GM23248 (cell line): ENCODE measurements around the gene MILR1. TPM values are rescaled to one million over a fixed set of nuclear protein-coding genes. Genes with fewer than 3 reads are reported as not detected.
"Not testable (repeated sequence)": the region's sequence is repeated elsewhere in the genome, so short reads cannot be mapped to it uniquely, and the experiment has no call there.

Experiments
- DNase-seq: peaks from one replicate; pipeline ENCODE4 v3.0.0-alpha.2; 2015
- H2AFZ ChIP-seq: fragments of 200-600 bp; sonication (generic); 2 replicates; pipeline ENCODE4 v1.6.1; 2016; ENCODE audit warnings: antibody characterized with exemption
- H3F3A ChIP-seq: fragments of 200-600 bp; sonication (generic); 2 replicates; pipeline ENCODE4 v1.6.1; 2016; ENCODE audit warnings: mild to moderate bottlenecking, antibody characterized with exemption, mixed run types; ENCODE audit not compliant: insufficient read depth
- H3K27ac ChIP-seq: fragments of 200-600 bp; sonication (generic); 2 replicates; pipeline ENCODE4 v1.5.1; 2016; ENCODE audit warnings: mild to moderate bottlenecking
- H3K27me3 ChIP-seq: fragments of 200-600 bp; sonication (generic); replicated peaks from 2 replicates; pipeline ENCODE4 v1.6.1; 2016; ENCODE audit warnings: mild to moderate bottlenecking; ENCODE audit not compliant: insufficient read depth
- H3K36me3 ChIP-seq: fragments of 200-600 bp; sonication (generic); 2 replicates; pipeline ENCODE4 v1.6.1; 2016; ENCODE audit warnings: low read depth, mild to moderate bottlenecking
- H3K4me1 ChIP-seq: fragments of 200-600 bp; sonication (generic); 2 replicates; pipeline ENCODE4 v1.6.1; 2016; ENCODE audit warnings: mild to moderate bottlenecking; ENCODE audit not compliant: insufficient read depth
- H3K4me2 ChIP-seq: fragments of 200-600 bp; sonication (generic); one replicate; pipeline ENCODE4 v1.6.1; 2016; ENCODE audit warnings: mild to moderate bottlenecking; ENCODE audit not compliant: unreplicated experiment
- H3K4me3 ChIP-seq: fragments of 200-600 bp; sonication (generic); 2 replicates; pipeline ENCODE4 v1.5.1; 2016; ENCODE audit warnings: mild to moderate bottlenecking
- H3K79me2 ChIP-seq: fragments of 200-600 bp; sonication (generic); 2 replicates; pipeline ENCODE4 v1.6.1; 2016; ENCODE audit warnings: mild to moderate bottlenecking; ENCODE audit not compliant: insufficient read depth
- H3K9ac ChIP-seq: fragments of 200-600 bp; sonication (generic); 2 replicates; pipeline ENCODE4 v1.6.1; 2016; ENCODE audit warnings: mild to moderate bottlenecking
- H3K9me2 ChIP-seq: fragments of 200-600 bp; sonication (generic); 2 replicates; pipeline ENCODE4 v1.6.1; 2016; ENCODE audit warnings: mixed run types, mild to moderate bottlenecking, moderate library complexity; ENCODE audit not compliant: insufficient read depth
- H3K9me3 ChIP-seq: fragments of 200-600 bp; sonication (generic); one replicate; pipeline ENCODE4 v1.6.1; 2017; ENCODE audit warnings: low read depth
- H4K20me1 ChIP-seq: fragments of 200-600 bp; sonication (generic); 2 replicates; pipeline ENCODE4 v1.6.0; 2016; ENCODE audit not compliant: insufficient read depth
- EZH2 ChIP-seq: fragments of 200-600 bp; sonication (generic); IDR thresholded peaks from 2 replicates; pipeline ENCODE4 v1.6.1; 2018; ENCODE audit warnings: antibody characterized with exemption, mild to moderate bottlenecking; ENCODE audit not compliant: insufficient read depth, poor library complexity, severe bottlenecking
- EZH2phosphoT487 ChIP-seq: fragments of 200-600 bp; sonication (generic); IDR thresholded peaks from 2 replicates; pipeline ENCODE4 v1.6.1; 2018; ENCODE audit warnings: antibody characterized with exemption, moderate library complexity, mild to moderate bottlenecking, low read depth; ENCODE audit not compliant: insufficient read depth
- WGBS, 2 experiments: methylation state at CpG; one replicate each; pipeline ENCODE4 v1.1.6; 2015 to 2017; ENCODE audit warnings: low lambda C conversion rate in 2 of 2, low coverage in 1 of 2; ENCODE audit errors: missing lambda C conversion rate in 2 of 2; 5-methylcytosine and 5-hydroxymethylcytosine counted together
- in situ Hi-C: fragments of 300-500 bp; cut with MboI; formaldehyde crosslinking; loops from 2 replicates; pipeline ENCODE4 v1.15.0; 2020
- polyA plus RNA-seq: library from polyadenylated mRNA; unstranded; fragments of >200 nt; fragmentation: Nextera tagmentation; extraction: Ambion mirVana; gene quantifications from 2 replicates; pipeline ENCODE4 v1.2.1, GENCODE V29; 2016
- total RNA-seq: library from RNA; depleted of rRNA; stranded (reverse); fragments of >200 nt; shearing (Covaris generic); gene quantifications from 2 replicates; pipeline ENCODE4 v1.2.3, GENCODE V29; 2014

MILR1 gene
- total and polyA plus RNA-seq, 2 experiments from 2014 or later, result 6.3 to 11.7 TPM

GRCh38 chr17:64418506-64419339 lies 30.2 kb upstream of the MILR1 start:
- no peaks in the 10 kb centered on the region for H3K36me3 ChIP-seq
- peak overlapping the region; percentile 21; the same call in 1 of the 2 replicates for H3K4me3 ChIP-seq
- TF ChIP-seq EZH2phosphoT487, result no peak
- TF ChIP-seq EZH2, result no peak
- in situ Hi-C loops, result no loop called here
- WGBS, 2 experiments, result 27 to 28% methylated on average over 19 of the region's 19 CpGs
- peak overlapping the region; percentile 34; the same call in 1 of the 2 replicates for H2AFZ ChIP-seq
- H3K27me3 ChIP-seq, result no peaks in the 10 kb centered on the region
- DNase-seq, result peak; percentile 81
- no peaks in the 10 kb centered on the region for H4K20me1 ChIP-seq
- H3K27ac ChIP-seq, result no peak overlapping the region
- no peaks in the 10 kb centered on the region for H3F3A ChIP-seq
- H3K9ac ChIP-seq, result no peak overlapping the region
- H3K9me3 ChIP-seq, result no peaks in the 10 kb centered on the region
- H3K4me1 ChIP-seq, result no peaks in the 10 kb centered on the region
- peak overlapping the region; percentile 59 for H3K4me2 ChIP-seq
- no peaks in the 10 kb centered on the region for H3K79me2 ChIP-seq
- no peaks in the 10 kb centered on the region for H3K9me2 ChIP-seq

GRCh38 chr17:64420143-64420670 lies 28.7 kb upstream of the MILR1 start:
- TF ChIP-seq EZH2phosphoT487 (no peak), EZH2 (no peak)
- peaks cover 6% of the 10 kb centered on the region; the same call in 1 of the 2 replicates for H3K4me1 ChIP-seq
- WGBS, 2 experiments, result 21 to 25% methylated on average over 6 of the region's 6 CpGs
- no peaks in the 10 kb centered on the region for H3K9me2 ChIP-seq
- H3K36me3 ChIP-seq, result no peaks in the 10 kb centered on the region
- DNase-seq, result peak; percentile 85
- H3K27ac ChIP-seq, result no peak overlapping the region
- H2AFZ ChIP-seq, result no peak overlapping the region
- in situ Hi-C loops, result loop anchor here (5.0 kb wide), 1 partner anchor 72 kb away; no protein-coding TSS in a partner anchor
- no peak overlapping the region for H3K4me2 ChIP-seq
- H3K27me3 ChIP-seq, result no peaks in the 10 kb centered on the region
- H3K4me3 ChIP-seq, result no peak overlapping the region
- H3K9me3 ChIP-seq, result no peaks in the 10 kb centered on the region
- no peaks in the 10 kb centered on the region for H3K79me2 ChIP-seq
- no peaks in the 10 kb centered on the region for H4K20me1 ChIP-seq
- H3K9ac ChIP-seq, result no peak overlapping the region
- no peaks in the 10 kb centered on the region for H3F3A ChIP-seq

- not testable (repeated sequence) for H3K27me3 ChIP-seq, DNase-seq, H3K79me2 ChIP-seq, H3K9ac ChIP-seq, H3K4me2 ChIP-seq, H3K9me2 ChIP-seq, H3K27ac ChIP-seq, H3F3A ChIP-seq, H4K20me1 ChIP-seq, H2AFZ ChIP-seq, H3K36me3 ChIP-seq, H3K9me3 ChIP-seq, H3K4me1 ChIP-seq, H3K4me3 ChIP-seq
- in situ Hi-C loops, result loop anchor here (5.0 kb wide), 1 partner anchor 70 kb away; no protein-coding TSS in a partner anchor
- WGBS, 2 experiments, result 95 to 97% methylated on average over 9 of the region's 9 CpGs
These were observed 26.8 kb upstream of the MILR1 start for GRCh38 chr17:64422121-64422520.

GRCh38 chr17:64423881-64424280 lies 25.0 kb upstream of the MILR1 start:
- peak; percentile 20 for DNase-seq
- in situ Hi-C loops, result loop anchor here (5.0 kb wide), 1 partner anchor 68 kb away; no protein-coding TSS in a partner anchor
- H2AFZ ChIP-seq, result peak overlapping the region; percentile 18; the same call in 1 of the 2 replicates

More at GRCh38 chr17:64423881-64424280, 25.0 kb upstream of the MILR1 start:
- H3K4me1 ChIP-seq, result peaks cover 6% of the 10 kb centered on the region; the same call in 1 of the 2 replicates
- no peaks in the 10 kb centered on the region for H3K27me3 ChIP-seq
- no peak overlapping the region for H3K4me2 ChIP-seq
- no peak overlapping the region for H3K9ac ChIP-seq
- H4K20me1 ChIP-seq, result no peaks in the 10 kb centered on the region
- H3K36me3 ChIP-seq, result no peaks in the 10 kb centered on the region
- TF ChIP-seq EZH2 (no peak), EZH2phosphoT487 (no peak)
- no peak overlapping the region for H3K4me3 ChIP-seq
- H3F3A ChIP-seq, result no peaks in the 10 kb centered on the region
- H3K9me2 ChIP-seq, result no peaks in the 10 kb centered on the region
- 62 to 67% methylated on average over 3 of the region's 3 CpGs for WGBS, 2 experiments
- H3K27ac ChIP-seq, result no peak overlapping the region
- H3K9me3 ChIP-seq, result no peaks in the 10 kb centered on the region
- H3K79me2 ChIP-seq, result no peaks in the 10 kb centered on the region
